Subcutaneous adipose tissue (tissue), 4 donors: ENCODE measurements around the gene MPC1. TPM values are rescaled to one million over a fixed set of nuclear protein-coding genes. Genes with fewer than 3 reads are reported as not detected.

Experiments used
- CTCF ChIP-seq: fragments of 450-650 bp; IDR thresholded peaks from one replicate; pipeline ENCODE4 v1.5.1; 2016; ENCODE audit warnings: low read depth, mild to moderate bottlenecking, control low read depth, antibody characterized with exemption, moderate library complexity
- total RNA-seq, 4 donors: library from RNA; depleted of rRNA; stranded (reverse); fragments of >200 nt; gene quantifications; one replicate each; pipeline ENCODE4 v1.1.0, GENCODE V29; 2016

MPC1 gene
- total RNA-seq, 4 donors from 2014 or later = 59.7 to 118 (median 94.1) TPM

GRCh38 chr6:166394036-166394892 is 11.5 kb upstream of the MPC1 start:
- no peak for TF ChIP-seq CTCF

- TF ChIP-seq CTCF = no peak
Measured at GRCh38 chr6:166393535-166393823, 10.7 kb upstream of the MPC1 start.

GRCh38 chr6:166389119-166389518 is 6.4 kb upstream of the MPC1 start:
- no peak for TF ChIP-seq CTCF

- TF ChIP-seq CTCF = no peak
Measured at GRCh38 chr6:166388290-166389004, 5.7 kb upstream of the MPC1 start.

GRCh38 chr6:166387642-166388289 is 5.0 kb upstream of the MPC1 start:
- no peak for TF ChIP-seq CTCF

GRCh38 chr6:166386111-166386510 is 3.4 kb upstream of the MPC1 start:
- no peak for TF ChIP-seq CTCF

GRCh38 chr6:166382500-166382932 is 224 bp downstream of the MPC1 start:
- TF ChIP-seq CTCF = no peak
